H1 (cell line): ENCODE data around the gene ZNF626. TPM values are rescaled to one million over a fixed set of nuclear protein-coding genes. Genes with fewer than 3 reads are reported as not detected.

Experiments used
- CTCF ChIA-PET: fragments of 300-600 bp; sonication (Branson Sonifier 250); formaldehyde crosslinking; loops from one replicate; lab custom pipeline; 2021; ENCODE audit not compliant: partially characterized antibody; lab: Charles Lee
- POLR2A ChIA-PET: fragments of 300-600 bp; sonication (Branson Sonifier 250); formaldehyde crosslinking; loops from one replicate; lab custom pipeline; 2021; ENCODE audit warnings: inconsistent platforms; ENCODE audit not compliant: partially characterized antibody; lab: Charles Lee
- DNase-seq, 2 experiments: peaks; one replicate each; pipeline versions ENCODE4 v3.0.0 to v3.0.0-alpha.2; 2010 to 2022; ENCODE audit warnings: low spot score in 2 of 2, low read depth in 1 of 2, mixed read lengths in 1 of 2
- FAIRE-seq: peaks from 2 replicates; lab custom pipeline; 2011; peaks lifted over from hg19 to GRCh38; lab: Jason Lieb, UNC
- H2AFZ ChIP-seq: 2 replicates; pipeline ENCODE4 v1.8.1; 2012; ENCODE audit warnings: low read length, inconsistent platforms
- H2AK5ac ChIP-seq: 2 replicates; pipeline ENCODE4 v1.6.1; 2013; ENCODE audit warnings: low read depth, low read length
- H2BK120ac ChIP-seq: replicated peaks from 2 replicates; pipeline ENCODE3; 2013; ENCODE audit warnings: low read depth, low read length, inconsistent platforms
- H2BK12ac ChIP-seq: 2 replicates; pipeline ENCODE4 v1.6.1; 2013; ENCODE audit warnings: low read depth, low read length
- H2BK15ac ChIP-seq: 2 replicates; pipeline ENCODE4 v1.6.1; 2013; ENCODE audit warnings: low read length
- H2BK20ac ChIP-seq: 2 replicates; pipeline ENCODE4 v1.6.1; 2013; ENCODE audit warnings: low read length
- H2BK5ac ChIP-seq: 2 replicates; pipeline ENCODE4 v1.6.1; 2013; ENCODE audit warnings: low read depth, low read length
- H3K14ac ChIP-seq: 2 replicates; pipeline ENCODE4 v1.6.1; 2013; ENCODE audit warnings: inconsistent platforms; ENCODE audit not compliant: insufficient read length
- H3K18ac ChIP-seq: 2 replicates; pipeline ENCODE4 v1.6.1; 2013; ENCODE audit warnings: low read length; ENCODE audit errors: extremely low read depth
- H3K23ac ChIP-seq: 2 replicates; pipeline ENCODE4 v1.6.1; 2013; ENCODE audit warnings: inconsistent platforms; ENCODE audit not compliant: insufficient read length
- H3K23me2 ChIP-seq: 2 replicates; pipeline ENCODE4 v1.6.1; 2013; ENCODE audit warnings: low read depth, low read length
- H3K27ac ChIP-seq: 2 replicates; pipeline ENCODE4 v1.6.1; 2011; ENCODE audit warnings: low read depth, low read length, inconsistent platforms
- H3K27me3 ChIP-seq, 4 experiments: replicated peaks in 1 of 4; 1 replicate in 1 of 4; 2 replicates in 3 of 4; pipeline versions ENCODE4 v1.6.1 to v1.8.1; 2011 to 2013; ENCODE audit warnings: low read length in 3 of 4, mild to moderate bottlenecking in 3 of 4, inconsistent platforms in 2 of 4, mixed read lengths in 2 of 4, moderate library complexity in 1 of 4; ENCODE audit not compliant: control insufficient read depth in 3 of 4, insufficient read depth in 3 of 4; ENCODE audit errors: extremely low read depth in 1 of 4
- H3K36me3 ChIP-seq, 4 experiments: 2 replicates each; pipeline versions ENCODE4 v1.6.1 to v1.8.1; 2011 to 2013; ENCODE audit warnings: mild to moderate bottlenecking in 4 of 4, low read length in 3 of 4, moderate library complexity in 2 of 4, control low read depth in 1 of 4, inconsistent platforms in 1 of 4; ENCODE audit not compliant: insufficient read depth in 4 of 4, control insufficient read depth in 2 of 4
- H3K4ac ChIP-seq: replicated peaks from 2 replicates; pipeline ENCODE3; 2013; ENCODE audit warnings: low read length, low read depth, mixed read lengths, inconsistent platforms; ENCODE audit not compliant: insufficient read length
- H3K4me1 ChIP-seq, 4 experiments: replicated peaks in 1 of 4; 1 replicate in 1 of 4; 2 replicates in 3 of 4; pipeline versions ENCODE4 v1.6.1 to v1.8.1; 2011 to 2013; ENCODE audit warnings: low read length in 3 of 4, inconsistent platforms in 2 of 4, mixed read lengths in 1 of 4; ENCODE audit not compliant: insufficient read depth in 4 of 4, control insufficient read depth in 3 of 4
- H3K4me2 ChIP-seq, 2 experiments: 2 replicates each; pipeline versions ENCODE4 v1.6.1 to v1.8.1; 2011 to 2013; ENCODE audit warnings: low read depth in 2 of 2, low read length in 2 of 2, control low read depth in 1 of 2, inconsistent platforms in 1 of 2, mild to moderate bottlenecking in 1 of 2; ENCODE audit not compliant: insufficient read depth in 1 of 2
- H3K4me3 ChIP-seq, 4 experiments: fragments of 200-600, 300-600 bp in 1 of 4; sonication (generic), shearing (Covaris generic), sonication (Bioruptor Twin) in 1 of 4; 2 replicates each; pipeline versions ENCODE4 v1.5.1 to v1.8.1; 2011 to 2016; ENCODE audit warnings: low read length in 4 of 4, low read depth in 3 of 4, control low read depth in 2 of 4, inconsistent platforms in 2 of 4, mild to moderate bottlenecking in 2 of 4, mixed read lengths in 1 of 4, moderate library complexity in 1 of 4; ENCODE audit not compliant: insufficient read depth in 2 of 4; ENCODE audit errors: extremely low read depth in 1 of 4
- H3K56ac ChIP-seq: replicated peaks from 2 replicates; pipeline ENCODE3; 2013; ENCODE audit warnings: low read depth, mild to moderate bottlenecking, mixed read lengths, low read length, inconsistent platforms; ENCODE audit not compliant: insufficient read length
- H3K79me1 ChIP-seq: 2 replicates; pipeline ENCODE4 v1.6.1; 2013; ENCODE audit warnings: low read depth, low read length, control low read depth
- H3K79me2 ChIP-seq, 2 experiments: 2 replicates each; pipeline versions ENCODE4 v1.6.1 to v1.8.1; 2012 to 2013; ENCODE audit warnings: low read length in 2 of 2, mild to moderate bottlenecking in 2 of 2, inconsistent platforms in 1 of 2; ENCODE audit not compliant: insufficient read depth in 2 of 2, control insufficient read depth in 1 of 2
- H3K9ac ChIP-seq, 4 experiments: replicated peaks in 1 of 4; 1 replicate in 1 of 4; 2 replicates in 3 of 4; pipeline versions ENCODE4 v1.6.1 to v1.8.1; 2011 to 2013; ENCODE audit warnings: low read depth in 3 of 4, low read length in 3 of 4, control low read depth in 2 of 4, mild to moderate bottlenecking in 2 of 4, moderate library complexity in 2 of 4, inconsistent platforms in 1 of 4; ENCODE audit errors: extremely low read depth in 1 of 4
- H3K9me3 ChIP-seq, 2 experiments: 2 replicates each; pipeline versions ENCODE4 v1.6.1 to v1.8.1; 2012 to 2013; ENCODE audit warnings: mild to moderate bottlenecking in 2 of 2, moderate library complexity in 2 of 2, control low read depth in 1 of 2, inconsistent platforms in 1 of 2, low read depth in 1 of 2, low read length in 1 of 2, mixed read lengths in 1 of 2; ENCODE audit not compliant: insufficient read depth in 2 of 2
- H4K20me1 ChIP-seq, 2 experiments: replicated peaks in 1 of 2; 2 replicates each; pipeline versions ENCODE3 to v1.8.1; 2011 to 2013; ENCODE audit warnings: inconsistent platforms in 2 of 2, low read length in 2 of 2, mild to moderate bottlenecking in 1 of 2; ENCODE audit not compliant: insufficient read depth in 2 of 2, control insufficient read depth in 1 of 2
- H4K5ac ChIP-seq: 2 replicates; pipeline ENCODE4 v1.6.1; 2013; ENCODE audit warnings: low read length, low read depth, mixed read lengths, inconsistent platforms; ENCODE audit not compliant: insufficient read length
- H4K8ac ChIP-seq: 2 replicates; pipeline ENCODE4 v1.8.0; 2013; ENCODE audit warnings: mild to moderate bottlenecking, moderate library complexity, low read length, inconsistent platforms; ENCODE audit not compliant: insufficient read depth; ENCODE audit errors: extremely low read depth
- H4K91ac ChIP-seq: replicated peaks from 2 replicates; pipeline ENCODE3; 2013; ENCODE audit warnings: low read length, mixed read lengths, inconsistent platforms; ENCODE audit not compliant: insufficient read length
- ASH2L ChIP-seq: fragments of 200-600, 300-600 bp; sonication (generic); IDR thresholded peaks from one replicate; pipeline ENCODE4 v1.7.1; 2017; ENCODE audit warnings: low read length
- CHD1 ChIP-seq: IDR thresholded peaks from 2 replicates; pipeline ENCODE4 v1.6.1; 2012; ENCODE audit warnings: low read depth, low read length, improper control_type of control experiment
- CHD2 ChIP-seq: IDR thresholded peaks from 2 replicates; pipeline ENCODE4 v1.6.1; 2012; ENCODE audit warnings: low read length, improper control_type of control experiment
- EP300 ChIP-seq, 2 experiments: IDR thresholded peaks; 1 replicate in 1 of 2; 2 replicates in 1 of 2; pipeline ENCODE4 v1.6.1; 2011 to 2012; ENCODE audit warnings: low read depth in 2 of 2, low read length in 2 of 2, mild to moderate bottlenecking in 2 of 2, borderline replicate concordance in 1 of 2, inconsistent platforms in 1 of 2, moderate library complexity in 1 of 2
- EZH2 ChIP-seq: fragments of 200-600 bp; sonication (generic); IDR thresholded peaks from 2 replicates; pipeline ENCODE4 v1.7.1; 2012; ENCODE audit warnings: low read depth, mild to moderate bottlenecking, moderate library complexity, low read length, inconsistent platforms; ENCODE audit not compliant: severe bottlenecking
- RNF2 ChIP-seq: fragments of 200-900, 300-1000 bp; sonication (generic); IDR thresholded peaks from 2 replicates; pipeline ENCODE4 v1.7.1; 2016; ENCODE audit warnings: borderline replicate concordance, low read depth, mild to moderate bottlenecking, antibody characterized with exemption, low read length; ENCODE audit not compliant: poor library complexity, severe bottlenecking; ENCODE audit errors: missing control alignments
- RXRA ChIP-seq: IDR thresholded peaks from 2 replicates; pipeline ENCODE4 v1.6.1; 2011; ENCODE audit warnings: low read depth, mild to moderate bottlenecking, low read length, moderate library complexity; ENCODE audit not compliant: insufficient read depth
- SIN3A ChIP-seq, 2 experiments: IDR thresholded peaks in 1 of 2; conservative IDR thresholded peaks in 1 of 2; 2 replicates each; pipeline ENCODE4 v1.6.1; 2011 to 2012; ENCODE audit warnings: low read length in 2 of 2, improper control_type of control experiment in 1 of 2, low read depth in 1 of 2, mild to moderate bottlenecking in 1 of 2
- SIRT6 ChIP-seq: IDR thresholded peaks from one replicate; pipeline ENCODE4 v1.7.1; 2012; ENCODE audit warnings: low read length, inconsistent platforms
- SP2 ChIP-seq: IDR thresholded peaks from 2 replicates; pipeline ENCODE4 v1.6.1; 2012; ENCODE audit warnings: mild to moderate bottlenecking, low read length, inconsistent platforms
- SRF ChIP-seq: IDR thresholded peaks from 2 replicates; pipeline ENCODE4 v1.6.1; 2011; ENCODE audit warnings: mild to moderate bottlenecking, low read depth, low read length, moderate library complexity
- SUZ12 ChIP-seq: fragments of 200-600 bp; sonication (generic); IDR thresholded peaks from 2 replicates; pipeline ENCODE4 v1.6.1; 2012; ENCODE audit warnings: mild to moderate bottlenecking, inconsistent platforms, low read length, moderate library complexity, mixed read lengths
- TCF12 ChIP-seq: IDR thresholded peaks from 2 replicates; pipeline ENCODE4 v1.6.1; 2011; ENCODE audit warnings: low read depth, mild to moderate bottlenecking, low read length
- WGBS, 2 experiments: shearing (Covaris generic) in 1 of 2; methylation state at CpG; one replicate each; pipeline versions ENCODE4 v1.1.6 to v1.1.7; 2013 to 2015; ENCODE audit warnings: low lambda C conversion rate in 2 of 2, mixed read lengths in 2 of 2, inconsistent platforms in 1 of 2, low coverage in 1 of 2, missing lambda C conversion rate in 1 of 2; ENCODE audit not compliant: insufficient replicate concordance in 2 of 2, insufficient coverage in 1 of 2, insufficient read length in 1 of 2; ENCODE audit errors: extremely low coverage in 1 of 2, missing lambda C conversion rate in 1 of 2; 5-methylcytosine and 5-hydroxymethylcytosine counted together
- polyA plus RNA-seq, 7 experiments: library from polyadenylated mRNA; depleted of rRNA in 3 of 7; stranded (reverse) in 5 of 7; unstranded in 2 of 7; fragments of >200 nt in 5 of 7; fragments of 200-250 nt in 2 of 7; gene quantifications; 1 replicate in 5 of 7; 2 replicates in 1 of 7; 4 replicates in 1 of 7; pipeline versions ENCODE4 v1.2.1 to v1.2.3, GENCODE V29; 2011 to 2013; ENCODE audit warnings: missing spikeins in 2 of 7, mixed read lengths in 2 of 7
- total RNA-seq: library from RNA; stranded (reverse); fragmentation: NEBNext Ultra II Directional; extraction: Animal tissue kit (Norgen Biotek cat#: 25700); gene quantifications from 2 replicates; pipeline ENCODE4 v1.2.1, GENCODE V29; 2021
- TF ChIP-seq, protein P1 (sequence below): IDR thresholded peaks from 2 replicates; pipeline ENCODE4 v1.6.1; 2012; ENCODE audit warnings: inconsistent platforms

ZNF626 gene
- total and polyA plus RNA-seq, 2 of the 8 experiments (the other 6 are each of a cell fraction or from before 2014, with no cell fraction given) = 4.7 to 28.4 TPM

- ChIA-PET POLR2A (no interaction called here), CTCF (no interaction called here)
- H2BK12ac ChIP-seq = no peak overlapping the region
- no peak for TF ChIP-seq CHD2
- TF ChIP-seq SRF = no peak
- TF ChIP-seq SIN3A (conservative IDR thresholded peaks at IDR 0.05 in 1 of 2, IDR thresholded peaks at IDR 0.05 in 1 of 2; ENCODE audit: low read depth in 1 of 2, low read length in 2 of 2) = no peak
- no peak for TF ChIP-seq SUZ12
- TF ChIP-seq SIRT6 = no peak
- no peak for TF ChIP-seq RNF2
- TF ChIP-seq EZH2 = no peak
- TF ChIP-seq ASH2L = no peak
- no peak for TF ChIP-seq SP2
- no peak for TF ChIP-seq RXRA
- TF ChIP-seq CHD1 = no peak
- no peak for TF ChIP-seq EP300 (IDR thresholded peaks at IDR 0.05; ENCODE audit: borderline replicate concordance in 1 of 2, low read depth in 2 of 2, low read length in 2 of 2)
- TF ChIP-seq, protein P1, sequence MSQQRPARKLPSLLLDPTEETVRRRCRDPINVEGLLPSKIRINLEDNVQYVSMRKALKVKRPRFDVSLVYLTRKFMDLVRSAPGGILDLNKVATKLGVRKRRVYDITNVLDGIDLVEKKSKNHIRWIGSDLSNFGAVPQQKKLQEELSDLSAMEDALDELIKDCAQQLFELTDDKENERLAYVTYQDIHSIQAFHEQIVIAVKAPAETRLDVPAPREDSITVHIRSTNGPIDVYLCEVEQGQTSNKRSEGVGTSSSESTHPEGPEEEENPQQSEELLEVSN = no peak
- no peak for TF ChIP-seq TCF12
Measured at GRCh38 chr19:20607943-20608342, 53.4 kb downstream of the ZNF626 start.

More at GRCh38 chr19:20607943-20608342, 53.4 kb downstream of the ZNF626 start:
- Histone ChIP-seq H2BK20ac (no peak overlapping the region), H3K79me2 (no peaks in the 10 kb centered on the region), H3K79me1 (no peaks in the 10 kb centered on the region), H3K14ac (no peak overlapping the region), H3K56ac (no peak overlapping the region), H3K9ac (no peak overlapping the region), H2AK5ac (no peak overlapping the region), H4K91ac (no peak overlapping the region), H3K18ac (no peak overlapping the region), H3K36me3 (no peaks in the 10 kb centered on the region; a peak in 1 of 8 replicates), H4K5ac (no peak overlapping the region), H3K23ac (no peak overlapping the region), H4K20me1 (no peaks in the 10 kb centered on the region), H2BK5ac (no peak overlapping the region), H3K27me3 (no peaks in the 10 kb centered on the region; a peak in 1 of 7 replicates), H2BK15ac (no peak overlapping the region), H3K23me2 (no peaks in the 10 kb centered on the region), H3K4ac (no peak overlapping the region), H3K4me2 (no peak overlapping the region), H2BK120ac (no peak overlapping the region), H3K9me3 (peaks cover 4 to 6% of the 10 kb centered on the region in 2 experiments; a peak in 3 of 4 replicates), H3K4me1 (no peaks in the 10 kb centered on the region), H2AFZ (no peak overlapping the region), H4K8ac (no peak overlapping the region), H3K27ac (no peak overlapping the region), H3K4me3 (no peak overlapping the region)
- no peak for DNase-seq
- FAIRE-seq = no peak
- 94% methylated on average over 1 of the region's 1 CpG; no CpG with 5 or more reads in 1 of the 2 experiments for WGBS, 2 experiments
